CD4-positive, alpha-beta T cell treated with Interleukin-6 at 100 ng/mL for 8 hours (primary cell): ENCODE measurements around the gene FAM234A.

ENCODE experiments used
- DNase-seq: peaks from one replicate; pipeline ENCODE4 v3.0.0-alpha.2; 2020; ENCODE audit warnings: mixed read lengths, low spot score

Gene FAM234A

GRCh38 chr16:301235-301634 is 66.6 kb downstream of the FAM234A start:
- DNase-seq, result no peak

GRCh38 chr16:301950-302349 is 67.3 kb downstream of the FAM234A start:
- DNase-seq, result no peak

GRCh38 chr16:303760-304505 is 69.3 kb downstream of the FAM234A start:
- DNase-seq, result no peak

GRCh38 chr16:305916-306626 is 71.5 kb downstream of the FAM234A start:
- DNase-seq, result no peak

GRCh38 chr16:306911-307370 is 72.3 kb downstream of the FAM234A start:
- DNase-seq, result no peak

- DNase-seq, result no peak
Observed at GRCh38 chr16:307691-308312, 73.2 kb downstream of the FAM234A start.

GRCh38 chr16:309476-309875 is 74.9 kb downstream of the FAM234A start:
- DNase-seq, result peak; percentile 19

- no peak for DNase-seq
Observed at GRCh38 chr16:311725-312124, 77.1 kb downstream of the FAM234A start.

GRCh38 chr16:314351-314750 is 79.7 kb downstream of the FAM234A start:
- no peak for DNase-seq

- DNase-seq, result no peak
Observed at GRCh38 chr16:314795-315299, 80.2 kb downstream of the FAM234A start.
